HEK293 (cell line): ENCODE data around the gene KCTD2.

Experiments used
- KLF8 ChIP-seq: fragments of 450-650 bp; formaldehyde crosslinking; IDR thresholded peaks from 2 replicates; pipeline ENCODE4 v1.5.1; 2016; ENCODE audit warnings: missing biosample characterization, missing genetic modification characterization
- OSR2 ChIP-seq: fragments of 450-650 bp; formaldehyde crosslinking; IDR thresholded peaks from 2 replicates; pipeline ENCODE4 v1.5.1; 2016; ENCODE audit warnings: missing biosample characterization, missing genetic modification characterization
- ZBTB10 ChIP-seq: fragments of 450-650 bp; formaldehyde crosslinking; IDR thresholded peaks from 2 replicates; pipeline ENCODE4 v1.5.1; 2016; ENCODE audit warnings: missing biosample characterization, missing genetic modification characterization
- ZBTB11 ChIP-seq: fragments of 450-650 bp; formaldehyde crosslinking; conservative IDR thresholded peaks from 2 replicates; pipeline ENCODE4 v1.5.1; 2016; ENCODE audit warnings: low read depth, missing biosample characterization, missing genetic modification characterization
- ZFHX2 ChIP-seq: fragments of 450-650 bp; formaldehyde crosslinking; conservative IDR thresholded peaks from 2 replicates; pipeline ENCODE4 v1.5.1; 2016; ENCODE audit warnings: missing biosample characterization, missing genetic modification characterization
- ZNF121 ChIP-seq: fragments of 450-650 bp; formaldehyde crosslinking; IDR thresholded peaks from 2 replicates; pipeline ENCODE4 v1.5.1; 2016; ENCODE audit warnings: missing biosample characterization, missing genetic modification characterization
- ZNF157 ChIP-seq: fragments of 450-650 bp; formaldehyde crosslinking; IDR thresholded peaks from 2 replicates; pipeline ENCODE4 v1.5.1; 2016; ENCODE audit warnings: missing biosample characterization, missing genetic modification characterization
- ZNF280D ChIP-seq: fragments of 450-650 bp; formaldehyde crosslinking; IDR thresholded peaks from 2 replicates; pipeline ENCODE4 v1.5.1; 2016; ENCODE audit warnings: missing biosample characterization, missing genetic modification characterization
- ZNF362 ChIP-seq: fragments of 450-650 bp; formaldehyde crosslinking; IDR thresholded peaks from 2 replicates; pipeline ENCODE4 v1.5.1; 2016; ENCODE audit warnings: missing biosample characterization, missing genetic modification characterization
- ZNF404 ChIP-seq: fragments of 450-650 bp; formaldehyde crosslinking; IDR thresholded peaks from 2 replicates; pipeline ENCODE4 v1.5.1; 2017; ENCODE audit warnings: missing biosample characterization, missing genetic modification characterization
- ZNF433 ChIP-seq: fragments of 450-650 bp; formaldehyde crosslinking; IDR thresholded peaks from 2 replicates; pipeline ENCODE4 v1.5.1; 2016; ENCODE audit warnings: missing biosample characterization, missing genetic modification characterization, low read depth
- ZNF473 ChIP-seq: fragments of 450-650 bp; formaldehyde crosslinking; IDR thresholded peaks from 2 replicates; pipeline ENCODE4 v1.5.1; 2017; ENCODE audit warnings: missing biosample characterization, missing genetic modification characterization
- ZNF513 ChIP-seq: fragments of 450-650 bp; IDR thresholded peaks from 2 replicates; pipeline ENCODE4 v1.5.1; 2018; ENCODE audit warnings: missing biosample characterization, missing genetic modification characterization
- ZNF596 ChIP-seq: fragments of 450-650 bp; IDR thresholded peaks from 2 replicates; pipeline ENCODE4 v1.5.0; 2018; ENCODE audit warnings: missing biosample characterization, mild to moderate bottlenecking, missing genetic modification characterization, moderate library complexity
- ZNF660 ChIP-seq: fragments of 450-650 bp; IDR thresholded peaks from 2 replicates; pipeline ENCODE4 v1.5.1; 2018; ENCODE audit warnings: missing biosample characterization, mild to moderate bottlenecking, missing genetic modification characterization
- ZNF664 ChIP-seq: fragments of 450-650 bp; formaldehyde crosslinking; IDR thresholded peaks from 2 replicates; pipeline ENCODE4 v1.5.1; 2016; ENCODE audit warnings: missing biosample characterization, missing genetic modification characterization
- ZNF707 ChIP-seq: fragments of 450-650 bp; formaldehyde crosslinking; IDR thresholded peaks from 2 replicates; pipeline ENCODE4 v1.5.1; 2016; ENCODE audit warnings: missing biosample characterization, missing genetic modification characterization
- ZNF837 ChIP-seq: fragments of 450-650 bp; formaldehyde crosslinking; IDR thresholded peaks from 2 replicates; pipeline ENCODE4 v1.5.1; 2016; ENCODE audit warnings: missing biosample characterization, missing genetic modification characterization
- ZNF843 ChIP-seq: fragments of 450-650 bp; formaldehyde crosslinking; IDR thresholded peaks from 2 replicates; pipeline ENCODE4 v1.5.1; 2016; ENCODE audit warnings: missing biosample characterization, missing genetic modification characterization
- TF ChIP-seq, protein P1 (sequence below): fragments of 450-650 bp; formaldehyde crosslinking; IDR thresholded peaks from 2 replicates; pipeline ENCODE4 v1.5.1; 2017; ENCODE audit warnings: missing biosample characterization, missing genetic modification characterization
- TF ChIP-seq, protein P2 (sequence below): fragments of 450-650 bp; formaldehyde crosslinking; IDR thresholded peaks from 2 replicates; pipeline ENCODE4 v1.5.1; 2016; ENCODE audit warnings: missing biosample characterization, missing genetic modification characterization

The KCTD2 gene

GRCh38 chr17:75033346-75034235, 13.4 kb upstream of the KCTD2 start (continued):
- TF ChIP-seq ZNF280D (tag by site-specific recombination): 0 out of 2 replicates have a peak, but pooled peaks have one; percentile 7
- peak; percentile 57 for TF ChIP-seq ZBTB11 (tag by site-specific recombination)
- TF ChIP-seq ZNF660 (tag by site-specific recombination): peak; percentile 94
- no peak for TF ChIP-seq ZNF513 (tag by site-specific recombination)
- TF ChIP-seq ZNF362 (tag by site-specific recombination): no peak
- no peak for TF ChIP-seq ZNF404 (tag by site-specific recombination)
- 0 out of 2 replicates have a peak, but pooled peaks have one; percentile 41 for TF ChIP-seq ZNF596
- no peak for TF ChIP-seq ZNF157 (tag by site-specific recombination)
- TF ChIP-seq ZNF843 (tag by site-specific recombination): no peak
- TF ChIP-seq, protein P1, sequence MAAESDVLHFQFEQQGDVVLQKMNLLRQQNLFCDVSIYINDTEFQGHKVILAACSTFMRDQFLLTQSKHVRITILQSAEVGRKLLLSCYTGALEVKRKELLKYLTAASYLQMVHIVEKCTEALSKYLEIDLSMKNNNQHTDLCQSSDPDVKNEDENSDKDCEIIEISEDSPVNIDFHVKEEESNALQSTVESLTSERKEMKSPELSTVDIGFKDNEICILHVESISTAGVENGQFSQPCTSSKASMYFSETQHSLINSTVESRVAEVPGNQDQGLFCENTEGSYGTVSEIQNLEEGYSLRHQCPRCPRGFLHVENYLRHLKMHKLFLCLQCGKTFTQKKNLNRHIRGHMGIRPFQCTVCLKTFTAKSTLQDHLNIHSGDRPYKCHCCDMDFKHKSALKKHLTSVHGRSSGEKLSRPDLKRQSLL: peak; percentile 62; the same call in 1 of the 2 replicates
- no peak for TF ChIP-seq ZNF664 (tag by site-specific recombination)
- TF ChIP-seq, protein P2, sequence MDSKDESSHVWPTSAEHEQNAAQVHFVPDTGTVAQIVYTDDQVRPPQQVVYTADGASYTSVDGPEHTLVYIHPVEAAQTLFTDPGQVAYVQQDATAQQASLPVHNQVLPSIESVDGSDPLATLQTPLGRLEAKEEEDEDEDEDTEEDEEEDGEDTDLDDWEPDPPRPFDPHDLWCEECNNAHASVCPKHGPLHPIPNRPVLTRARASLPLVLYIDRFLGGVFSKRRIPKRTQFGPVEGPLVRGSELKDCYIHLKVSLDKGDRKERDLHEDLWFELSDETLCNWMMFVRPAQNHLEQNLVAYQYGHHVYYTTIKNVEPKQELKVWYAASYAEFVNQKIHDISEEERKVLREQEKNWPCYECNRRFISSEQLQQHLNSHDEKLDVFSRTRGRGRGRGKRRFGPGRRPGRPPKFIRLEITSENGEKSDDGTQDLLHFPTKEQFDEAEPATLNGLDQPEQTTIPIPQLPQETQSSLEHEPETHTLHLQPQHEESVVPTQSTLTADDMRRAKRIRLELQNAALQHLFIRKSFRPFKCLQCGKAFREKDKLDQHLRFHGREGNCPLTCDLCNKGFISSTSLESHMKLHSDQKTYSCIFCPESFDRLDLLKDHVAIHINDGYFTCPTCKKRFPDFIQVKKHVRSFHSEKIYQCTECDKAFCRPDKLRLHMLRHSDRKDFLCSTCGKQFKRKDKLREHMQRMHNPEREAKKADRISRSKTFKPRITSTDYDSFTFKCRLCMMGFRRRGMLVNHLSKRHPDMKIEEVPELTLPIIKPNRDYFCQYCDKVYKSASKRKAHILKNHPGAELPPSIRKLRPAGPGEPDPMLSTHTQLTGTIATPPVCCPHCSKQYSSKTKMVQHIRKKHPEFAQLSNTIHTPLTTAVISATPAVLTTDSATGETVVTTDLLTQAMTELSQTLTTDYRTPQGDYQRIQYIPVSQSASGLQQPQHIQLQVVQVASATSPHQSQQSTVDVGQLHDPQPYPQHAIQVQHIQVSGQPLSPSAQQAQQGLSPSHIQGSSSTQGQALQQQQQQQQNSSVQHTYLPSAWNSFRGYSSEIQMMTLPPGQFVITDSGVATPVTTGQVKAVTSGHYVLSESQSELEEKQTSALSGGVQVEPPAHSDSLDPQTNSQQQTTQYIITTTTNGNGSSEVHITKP (tag by site-specific recombination): peak; percentile 81
- TF ChIP-seq ZNF433 (tag by site-specific recombination): no peak
- TF ChIP-seq ZNF121 (tag by site-specific recombination): no peak
- 0 out of 2 replicates have a peak, but pooled peaks have one; percentile 38 for TF ChIP-seq KLF8 (tag by site-specific recombination)
- TF ChIP-seq ZFHX2 (tag by site-specific recombination): peak; percentile 25; the same call in 1 of the 2 replicates
- TF ChIP-seq ZNF837 (tag by site-specific recombination): no peak
- no peak for TF ChIP-seq ZNF473 (tag by site-specific recombination)
- TF ChIP-seq OSR2: no peak
- TF ChIP-seq ZBTB10: no peak; the same call in 1 of the 2 replicates
- no peak for TF ChIP-seq ZNF707 (tag by site-specific recombination)
